Stomach (tissue), 9 donors: ENCODE data around the gene ASXL2. TPM values are rescaled to one million over a fixed set of nuclear protein-coding genes. Genes with fewer than 3 reads are reported as not detected.

ENCODE experiments used
- DNase-seq, 2 donors: peaks; one replicate each; pipeline versions ENCODE4 v3.0.0 to v3.0.0-alpha.2; 2013 to 2019
- H3K27ac ChIP-seq, 5 donors: fragments of 200-600 bp in 4 of 5; sonication (generic) in 4 of 5; one replicate each; pipeline ENCODE4 v1.5.1; 2013 to 2019; ENCODE audit warnings: mild to moderate bottlenecking in 1 of 5, moderate library complexity in 1 of 5
- H3K27me3 ChIP-seq, 3 donors: fragments of 200-600 bp; sonication (generic); one replicate each; pipeline ENCODE4 v1.5.1; 2017 to 2019; ENCODE audit warnings: mixed run types in 1 of 3
- H3K36me3 ChIP-seq, 4 donors: fragments of 200-600 bp; sonication (generic); 1 replicate in 3 of 4; 2 replicates in 1 of 4; pipeline ENCODE4 v1.5.1; 2016 to 2019
- H3K4me1 ChIP-seq, 4 donors: fragments of 200-600 bp; sonication (generic); one replicate each; pipeline ENCODE4 v1.5.1; 2016 to 2019
- H3K4me3 ChIP-seq, 4 donors: fragments of 200-600 bp; sonication (generic) in 3 of 4; one replicate each; pipeline ENCODE4 v1.5.1; 2016 to 2019; ENCODE audit warnings: mild to moderate bottlenecking in 1 of 4
- H3K9me3 ChIP-seq, 4 donors: fragments of 200-600 bp; sonication (generic); one replicate each; pipeline ENCODE4 v1.5.1; 2016 to 2019
- CTCF ChIP-seq, 7 experiments: fragments of 450-650 bp in 4 of 7; fragments of 200-600 bp in 3 of 7; sonication (generic) in 3 of 7; IDR thresholded peaks; one replicate each; pipeline ENCODE4 v1.5.1; 2016 to 2019; ENCODE audit warnings: antibody characterized with exemption in 7 of 7, control low read depth in 2 of 7, mild to moderate bottlenecking in 1 of 7
- EP300 ChIP-seq: sonication (generic); formaldehyde crosslinking; IDR thresholded peaks from one replicate; pipeline ENCODE4 v1.6.1; 2017; ENCODE audit warnings: antibody characterized with exemption
- POLR2A ChIP-seq, 4 donors: fragments of 450-650 bp; IDR thresholded peaks; one replicate each; pipeline ENCODE4 v1.6.1; 2016; ENCODE audit warnings: antibody characterized with exemption in 4 of 4, control low read depth in 2 of 4, mild to moderate bottlenecking in 1 of 4, moderate library complexity in 1 of 4
- POLR2AphosphoS5 ChIP-seq, 3 donors: sonication (generic); formaldehyde crosslinking; IDR thresholded peaks; one replicate each; pipeline ENCODE4 v1.6.1; 2016; ENCODE audit warnings: antibody characterized with exemption in 3 of 3
- WGBS, 5 donors: extraction: QIAGEN DNeasy Blood & Tissue Kit in 3 of 5; methylation state at CpG; one replicate each; pipeline versions ENCODE4 v1.1.5 to v1.1.7; 2013 to 2018; 5-methylcytosine and 5-hydroxymethylcytosine counted together
- intact Hi-C: fragments of 100-400 bp; cut with DNase I; formaldehyde crosslinking; loops from one replicate; pipeline ENCODE4 v1.15.1; 2023; ENCODE audit warnings: low total_unique reads
- polyA plus RNA-seq, 3 donors: library from polyadenylated mRNA; stranded (reverse); fragments of 200-250 nt; gene quantifications; one replicate each; pipeline ENCODE4 v1.2.3, GENCODE V29; 2013
- total RNA-seq, 5 donors: library from RNA; depleted of rRNA; stranded (reverse); fragments of >200 nt; gene quantifications; one replicate each; pipeline versions ENCODE4 v1.1.0 to v1.2.3, GENCODE V29; 2014 to 2016
- donor health status: healthy with polysubstance abuse.
- donor health status: Bipolar disorder and iron deficiency.
- donor health status: healthy.

Gene ASXL2
- total and polyA plus RNA-seq, 8 donors: 1.6 to 26.5 (median 12.8) TPM

GRCh38 chr2:25891672-25892071, 13.4 kb upstream of the ASXL2 start:
- H3K27me3 ChIP-seq: no peaks in the 10 kb centered on the region
- no peaks in the 10 kb centered on the region for H3K4me1 ChIP-seq
- 82 to 89% (median 86%) methylated on average over 5 of the region's 5 CpGs for WGBS, 5 donors
- H3K4me3 ChIP-seq: no peak overlapping the region
- no peak for DNase-seq
- intact Hi-C loops: no loop called here
- H3K9me3 ChIP-seq: no peaks in the 10 kb centered on the region
- TF ChIP-seq POLR2AphosphoS5 (IDR thresholded peaks at IDR 0.05) (no peak), CTCF (IDR thresholded peaks at IDR 0.05) (no peak), EP300 (no peak), POLR2A (IDR thresholded peaks at IDR 0.05) (no peak)
- H3K27ac ChIP-seq: no peak overlapping the region
- no peaks in the 10 kb centered on the region for H3K36me3 ChIP-seq

- Histone ChIP-seq H3K36me3 (no peaks in the 10 kb centered on the region), H3K27me3 (peaks cover 0 to 5% (median 0%) of the 10 kb centered on the region in 3 donors), H3K4me1 (no peaks in the 10 kb centered on the region), H3K27ac (no peak overlapping the region), H3K4me3 (no peak overlapping the region), H3K9me3 (no peaks in the 10 kb centered on the region)
- TF ChIP-seq CTCF (IDR thresholded peaks at IDR 0.05) (no peak), POLR2AphosphoS5 (IDR thresholded peaks at IDR 0.05) (no peak), POLR2A (IDR thresholded peaks at IDR 0.05) (no peak), EP300 (no peak)
- intact Hi-C loops: no loop called here
- no peak for DNase-seq
- 83 to 90% (median 90%) methylated on average over 5 of the region's 5 CpGs for WGBS, 5 donors
Observed at GRCh38 chr2:25887624-25888242, 9.4 kb upstream of the ASXL2 start.

GRCh38 chr2:25885933-25886332, 7.6 kb upstream of the ASXL2 start:
- Histone ChIP-seq H3K27me3 (peaks cover 0 to 15% (median 0%) of the 10 kb centered on the region in 3 donors), H3K36me3 (no peaks in the 10 kb centered on the region), H3K27ac (no peak overlapping the region), H3K4me3 (no peak overlapping the region), H3K4me1 (no peaks in the 10 kb centered on the region), H3K9me3 (no peaks in the 10 kb centered on the region)
- DNase-seq: no peak
- TF ChIP-seq EP300: no peak
- 76 to 83% (median 83%) methylated on average over 2 of the region's 2 CpGs for WGBS, 5 donors
- intact Hi-C loops: no loop called here

GRCh38 chr2:25881764-25882163, 3.5 kb upstream of the ASXL2 start:
- no peak overlapping the region for H3K4me3 ChIP-seq
- H3K36me3 ChIP-seq: no peaks in the 10 kb centered on the region
- H3K4me1 ChIP-seq: peaks cover 5 to 13% (median 6%) of the 10 kb centered on the region in 4 donors
- WGBS, 5 donors: 65 to 79% (median 73%) methylated on average over 4 of the region's 4 CpGs
- peaks cover 0 to 15% (median 0%) of the 10 kb centered on the region in 3 donors for H3K27me3 ChIP-seq
- no peaks in the 10 kb centered on the region for H3K9me3 ChIP-seq
- TF ChIP-seq POLR2A (IDR thresholded peaks at IDR 0.05): no peak
- TF ChIP-seq EP300: no peak
- TF ChIP-seq CTCF (IDR thresholded peaks at IDR 0.05): no peak
- no peak for TF ChIP-seq POLR2AphosphoS5 (IDR thresholded peaks at IDR 0.05)
- intact Hi-C loops: no loop called here
- DNase-seq: no peak
- no peak overlapping the region for H3K27ac ChIP-seq

- no peak for DNase-seq
- 69 to 79% (median 72%) methylated on average over 5 of the region's 5 CpGs for WGBS, 5 donors
- Histone ChIP-seq H3K4me3 (peak overlapping the region; percentile 70 to 96 (median 80)), H3K27ac (peak overlapping the region; percentile 81 to 98 (median 96)), H3K4me1 (peaks cover 12 to 36% (median 19%) of the 10 kb centered on the region in 4 donors), H3K27me3 (peaks cover 0 to 12% (median 0%) of the 10 kb centered on the region in 3 donors), H3K9me3 (no peaks in the 10 kb centered on the region), H3K36me3 (peaks cover 0 to 10% (median 6%) of the 10 kb centered on the region in 4 donors)
- TF ChIP-seq EP300 (no peak), POLR2A (IDR thresholded peaks at IDR 0.05) (no peak), CTCF (IDR thresholded peaks at IDR 0.05) (no peak), POLR2AphosphoS5 (IDR thresholded peaks at IDR 0.05) (no peak)
- intact Hi-C loops: no loop called here
Observed at GRCh38 chr2:25879133-25879730, 945 bp upstream of the ASXL2 start.
